Measurements from ENCODE around the gene UBQLN3.

Gene UBQLN3

GRCh38 chr11:5504403-5504921 is 5.3 kb downstream of the UBQLN3 start:
- TF ChIP-seq ZNF211 (tag by site-specific recombination; IDR thresholded peaks at IDR 0.05; ENCODE audit: low read depth) (no peak), ZNF140 (tag by site-specific recombination; IDR thresholded peaks at IDR 0.05) (no peak), ZNF785 (tag by site-specific recombination; IDR thresholded peaks at IDR 0.05) (no peak), ZNF488 (tag by site-specific recombination; IDR thresholded peaks at IDR 0.05) (no peak), ZSCAN23 (tag by site-specific recombination; IDR thresholded peaks at IDR 0.05) (no peak), ZNF747 (tag by site-specific recombination; IDR thresholded peaks at IDR 0.05) (no peak), HIC1 (tag by site-specific recombination; IDR thresholded peaks at IDR 0.05) (no peak)
- H3K4me3 ChIP-seq (ENCODE audit: low read depth, low read length): no peak overlapping the region
- CTCF ChIA-PET: interaction anchor here (0.5 to 1.9 kb wide), 3 partner anchors 10 to 29 kb away, joined by 3 to 4 read pairs (median 3); no protein-coding TSS in a partner anchor
- no peak overlapping the region for H3K27ac ChIP-seq (ENCODE audit: extremely low read depth, low read depth, low read length)
- H3K9me3 ChIP-seq (ENCODE audit: control insufficient read depth, insufficient read depth, low read depth, low read length): no peaks in the 10 kb centered on the region
- H3K36me3 ChIP-seq (ENCODE audit: control insufficient read depth in 2 of 2, insufficient read depth in 1 of 2, low read length in 2 of 2): no peaks in the 10 kb centered on the region
- no peaks in the 10 kb centered on the region for H3K4me1 ChIP-seq (ENCODE audit: control insufficient read depth, insufficient read depth, low read length)
- POLR2A ChIA-PET: no interaction called here

DNA sequence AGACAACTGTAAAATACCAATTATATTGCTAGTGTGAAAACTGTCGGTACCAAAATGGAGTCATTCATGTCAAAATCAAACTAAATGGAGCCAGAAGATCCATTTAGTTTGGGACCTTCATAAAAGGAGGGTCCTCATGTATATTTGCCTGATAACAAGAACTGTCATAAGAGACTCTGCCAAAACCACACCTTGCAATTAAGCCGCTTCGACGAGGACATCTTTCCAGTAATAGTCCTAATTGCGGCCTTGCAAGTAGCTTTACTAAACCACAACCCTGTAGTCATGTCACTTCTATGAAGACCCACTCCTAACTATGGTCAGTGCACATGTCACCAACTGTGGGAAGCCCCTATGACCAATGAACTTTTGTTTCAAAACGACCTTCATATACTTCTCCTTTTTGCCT is 9.4 kb downstream of the UBQLN3 start:
- TF ChIP-seq KLF10 (tag by site-specific recombination; IDR thresholded peaks at IDR 0.05) (no peak), ZSCAN23 (tag by site-specific recombination; IDR thresholded peaks at IDR 0.05) (no peak), ZNF140 (tag by site-specific recombination; IDR thresholded peaks at IDR 0.05) (no peak), TCF7L2 (IDR thresholded peaks at IDR 0.05; ENCODE audit: borderline replicate concordance, low read depth, low read length) (no peak), ZNF768 (tag by site-specific recombination; IDR thresholded peaks at IDR 0.05) (no peak)
- no peaks in the 10 kb centered on the region for H3K9me3 ChIP-seq (ENCODE audit: control insufficient read depth, insufficient read depth, low read depth, low read length)
- H3K4me1 ChIP-seq (ENCODE audit: control insufficient read depth, insufficient read depth, low read length): no peaks in the 10 kb centered on the region
- H3K36me3 ChIP-seq (ENCODE audit: control insufficient read depth in 2 of 2, insufficient read depth in 1 of 2, low read length in 2 of 2): no peaks in the 10 kb centered on the region
- POLR2A ChIA-PET: no interaction called here
- no peak overlapping the region for H3K4me3 ChIP-seq (ENCODE audit: low read depth, low read length)
- H3K27ac ChIP-seq (ENCODE audit: extremely low read depth, low read depth, low read length): no peak overlapping the region
- CTCF ChIA-PET: interaction anchor here (0.6 kb wide), 1 partner anchor 1521 kb away, joined by 3 read pairs; no protein-coding TSS in a partner anchor

GRCh38 chr11:5499671-5500070 is 10.1 kb downstream of the UBQLN3 start:
- ChIA-PET CTCF (interaction anchor here (0.6 kb wide), 1 partner anchor 308 kb away, joined by 3 read pairs; no protein-coding TSS in a partner anchor), POLR2A (no interaction called here)
- no peaks in the 10 kb centered on the region for H3K36me3 ChIP-seq (ENCODE audit: control insufficient read depth in 2 of 2, insufficient read depth in 1 of 2, low read length in 2 of 2)
- no peaks in the 10 kb centered on the region for H3K9me3 ChIP-seq (ENCODE audit: control insufficient read depth, insufficient read depth, low read depth, low read length)
- no peak overlapping the region for H3K4me3 ChIP-seq (ENCODE audit: low read depth, low read length)
- no peaks in the 10 kb centered on the region for H3K4me1 ChIP-seq (ENCODE audit: control insufficient read depth, insufficient read depth, low read length)
- H3K27ac ChIP-seq (ENCODE audit: extremely low read depth, low read depth, low read length): no peak overlapping the region
- no peak for TF ChIP-seq ZNF791 (tag by site-specific recombination; IDR thresholded peaks at IDR 0.05)
- TF ChIP-seq ZXDB (tag by site-specific recombination; IDR thresholded peaks at IDR 0.05): no peak
- no peak for TF ChIP-seq ZNF513 (tag by site-specific recombination; IDR thresholded peaks at IDR 0.05)
- no peak for TF ChIP-seq ZNF132 (tag by site-specific recombination; IDR thresholded peaks at IDR 0.05; ENCODE audit: borderline replicate concordance)
- no peak for TF ChIP-seq ZNF350 (tag by site-specific recombination; IDR thresholded peaks at IDR 0.05)
- TF ChIP-seq ZNF654 (tag by site-specific recombination; IDR thresholded peaks at IDR 0.05; ENCODE audit: low read depth): no peak
- no peak for TF ChIP-seq ZNF639 (tag by site-specific recombination; IDR thresholded peaks at IDR 0.05)
- TF ChIP-seq ZNF549 (tag by site-specific recombination; IDR thresholded peaks at IDR 0.05): no peak
- TF ChIP-seq, protein P1, sequence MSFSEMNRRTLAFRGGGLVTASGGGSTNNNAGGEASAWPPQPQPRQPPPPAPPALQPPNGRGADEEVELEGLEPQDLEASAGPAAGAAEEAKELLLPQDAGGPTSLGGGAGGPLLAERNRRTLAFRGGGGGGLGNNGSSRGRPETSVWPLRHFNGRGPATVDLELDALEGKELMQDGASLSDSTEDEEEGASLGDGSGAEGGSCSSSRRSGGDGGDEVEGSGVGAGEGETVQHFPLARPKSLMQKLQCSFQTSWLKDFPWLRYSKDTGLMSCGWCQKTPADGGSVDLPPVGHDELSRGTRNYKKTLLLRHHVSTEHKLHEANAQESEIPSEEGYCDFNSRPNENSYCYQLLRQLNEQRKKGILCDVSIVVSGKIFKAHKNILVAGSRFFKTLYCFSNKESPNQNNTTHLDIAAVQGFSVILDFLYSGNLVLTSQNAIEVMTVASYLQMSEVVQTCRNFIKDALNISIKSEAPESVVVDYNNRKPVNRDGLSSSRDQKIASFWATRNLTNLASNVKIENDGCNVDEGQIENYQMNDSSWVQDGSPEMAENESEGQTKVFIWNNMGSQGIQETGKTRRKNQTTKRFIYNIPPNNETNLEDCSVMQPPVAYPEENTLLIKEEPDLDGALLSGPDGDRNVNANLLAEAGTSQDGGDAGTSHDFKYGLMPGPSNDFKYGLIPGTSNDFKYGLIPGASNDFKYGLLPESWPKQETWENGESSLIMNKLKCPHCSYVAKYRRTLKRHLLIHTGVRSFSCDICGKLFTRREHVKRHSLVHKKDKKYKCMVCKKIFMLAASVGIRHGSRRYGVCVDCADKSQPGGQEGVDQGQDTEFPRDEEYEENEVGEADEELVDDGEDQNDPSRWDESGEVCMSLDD (tag by site-specific recombination; IDR thresholded peaks at IDR 0.05): no peak
- no peak for TF ChIP-seq ZNF148 (tag by site-specific recombination; IDR thresholded peaks at IDR 0.05; ENCODE audit: borderline replicate concordance)

Measured in HEK293 (cell line).